Measurements from ENCODE around the gene PSAT1. TPM values are rescaled to one million over a fixed set of nuclear protein-coding genes. Genes with fewer than 3 reads are reported as not detected.

PSAT1 gene
- total RNA-seq: 79.4 and 176 TPM in 2 replicates

GRCh38 chr9:78296893-78297671, at the start of gene PSAT1:
Gene PSAT1 (plus strand): TSS chr9:78297125. CDS start chr9:78297211, 86 bp downstream.

Other genes starting within 250 kb of the PSAT1 start
- gene CEP78, start 61.0 kb upstream of the PSAT1 start, total RNA-seq: 19.5 and 39.6 TPM in 2 replicates